ENCODE measurements around the gene CACNB1. TPM values are rescaled to one million over a fixed set of nuclear protein-coding genes. Genes with fewer than 3 reads are reported as not detected.

CACNB1 gene
- total RNA-seq (2016; rRNA removed; fragmentation: Illumina TruSeq; extraction: Trizol) = 0.60 and 0.75 TPM in 2 replicates
- total RNA-seq (2016; cell fraction: cytosol; rRNA removed; fragmentation: Illumina TruSeq; extraction: Trizol; ENCODE audit: low read depth) = 0.26 and 0.71 TPM in 2 replicates
- 0.19 and 0.84 TPM in 2 replicates for total RNA-seq (2016; cell fraction: insoluble cytoplasmic fraction; rRNA removed; fragmentation: Illumina TruSeq; extraction: Trizol)
- 0.34 and 0.48 TPM in 2 replicates for total RNA-seq (2016; cell fraction: membrane; rRNA removed; fragmentation: Illumina TruSeq; extraction: Trizol)
- 1.8 TPM in 2 replicates for total RNA-seq (2016; cell fraction: nucleus; rRNA removed; fragmentation: Illumina TruSeq; extraction: Trizol)
- 1.5 and 2.9 TPM in 2 replicates for polyA plus RNA-seq (2011; rRNA removed)
- polyA plus RNA-seq (2011; cell fraction: cytosol; rRNA removed) = 0.50 and 0.51 TPM in 2 replicates
- polyA plus RNA-seq (2011; cell fraction: nucleus; rRNA removed) = 8.4 and 12.2 TPM in 2 replicates
- polyA plus RNA-seq (2012) = 1.3 and 1.5 TPM in 2 replicates
- polyA plus RNA-seq (2016; cell fraction: cytosol; fragmentation: Illumina TruSeq; extraction: Trizol; ENCODE audit: low read depth) = 0.28 and 0.34 TPM in 2 replicates
- polyA plus RNA-seq (2016; cell fraction: insoluble cytoplasmic fraction; fragmentation: Illumina TruSeq; extraction: Trizol; ENCODE audit: low read depth) = 0.47 and 0.96 TPM in 2 replicates
- polyA plus RNA-seq (2016; cell fraction: membrane; fragmentation: Illumina TruSeq; extraction: Trizol; ENCODE audit: low read depth) = 0.38 and 0.40 TPM in 2 replicates
- polyA plus RNA-seq (2016; cell fraction: nucleus; fragmentation: Illumina TruSeq; extraction: Trizol; ENCODE audit: insufficient read depth, low read depth) = 4.7 and 7.2 TPM in 2 replicates
- polyA minus RNA-seq (2011; rRNA and poly(A)+ RNA removed; ENCODE audit: low replicate concordance) = 4.4 and 8.5 TPM in 2 replicates
- 0.40 and 1.3 TPM in 2 replicates for polyA minus RNA-seq (2011; cell fraction: cytosol; rRNA and poly(A)+ RNA removed)
- 3.0 and 5.8 TPM in 2 replicates for polyA minus RNA-seq (2011; cell fraction: nucleus; rRNA and poly(A)+ RNA removed)
- Bru-seq, nascent RNA = percentile 34 among the genes with signal in this experiment
- percentile 44 among the genes with signal in this experiment for BruChase-seq, experiment 1, labeled RNA remaining after a 6-hour chase
- percentile 40 among the genes with signal in this experiment for BruChase-seq, experiment 2, labeled RNA remaining after a 2-hour chase
- long read RNA-seq, experiment 1 = 0 reads
- long read RNA-seq, experiment 2, partial matches to known transcripts = 2 of 5 reads
- long read RNA-seq, experiment 2, other reads (novel, unspliced or antisense) = 2 of 5 reads

- no peak for FAIRE-seq
- TF ChIP-seq ZC3H13 (CRISPR knock-in tag; IDR thresholded peaks at IDR 0.05) (peak; percentile 55; the same call in 1 of the 2 replicates), ZNF572 (CRISPR knock-in tag; IDR thresholded peaks at IDR 0.05) (0 out of 2 replicates have a peak, but pooled peaks have one; percentile 51), ATF5 (CRISPR knock-in tag; IDR thresholded peaks at IDR 0.05; ENCODE audit: low read depth) (no peak), ZNF703 (CRISPR knock-in tag; IDR thresholded peaks at IDR 0.05; ENCODE audit: borderline replicate concordance) (no peak), STAG1 (CRISPR knock-in tag; IDR thresholded peaks at IDR 0.05) (no peak), ZSCAN12 (CRISPR knock-in tag; IDR thresholded peaks at IDR 0.05) (no peak), ZNF780A (CRISPR knock-in tag; IDR thresholded peaks at IDR 0.05) (0 out of 2 replicates have a peak, but pooled peaks have one; percentile 52), REPIN1 (CRISPR knock-in tag; IDR thresholded peaks at IDR 0.05; ENCODE audit: borderline replicate concordance, low read depth) (no peak), USF2 (IDR thresholded peaks at IDR 0.05; ENCODE audit: low read depth, low read length) (no peak), USF2 (CRISPR knock-in tag; IDR thresholded peaks at IDR 0.05; ENCODE audit: borderline replicate concordance) (no peak), RXRB (CRISPR knock-in tag; IDR thresholded peaks at IDR 0.05; ENCODE audit: borderline replicate concordance) (no peak), FOXO1 (CRISPR knock-in tag; IDR thresholded peaks at IDR 0.05) (no peak), CC2D1A (CRISPR knock-in tag; IDR thresholded peaks at IDR 0.05) (no peak), MTA3 (CRISPR knock-in tag; IDR thresholded peaks at IDR 0.05) (no peak), DDIT3 (CRISPR knock-in tag; IDR thresholded peaks at IDR 0.05) (no peak), PHF20 (CRISPR knock-in tag; IDR thresholded peaks at IDR 0.05) (no peak), ZFP36L2 (CRISPR knock-in tag; IDR thresholded peaks at IDR 0.05) (no peak)
These were observed at the start of gene CACNB1 for GRCh38 chr17:39197380-39198185. Gene CACNB1, minus strand, starts transcription at chr17:39197669. Its CDS starts 174 bp downstream, at chr17:39197495.

More at GRCh38 chr17:39197380-39198185, at the start of gene CACNB1:
- 3% methylated on average over 27 of the region's 55 CpGs for WGBS (ENCODE audit: low lambda C conversion rate)
- no peaks in the 10 kb centered on the region; a peak in 1 of 5 replicates for H3K27me3 ChIP-seq (ENCODE audit: control insufficient read depth in 1 of 2, insufficient read depth in 2 of 2, low read length in 2 of 2)
- H3K9ac ChIP-seq (ENCODE audit: insufficient read depth, low read depth, low read length) = peak within 1 kb of the TSS; percentile 46; the same call in 1 of the 2 replicates
- intact Hi-C loops (cut with micrococcal nuclease; ENCODE audit: unreplicated experiment) (no loop called here), in situ Hi-C loops (cut with HindIII; ENCODE audit: extremely low pct_ligation_motif_present, low pct_unique_long_range_greater_than_20kb) (no loop called here)
- no peak within 1 kb of the TSS for H2AFZ ChIP-seq (ENCODE audit: low read length)
- POLR2A ChIA-PET = interaction anchor here (0.6 kb wide), 1 partner anchor 9 kb away, joined by 4 read pairs; no protein-coding TSS in a partner anchor
- peaks cover 7 to 11% of the 10 kb centered on the region in 2 experiments for H3K36me3 ChIP-seq (replicated peaks in 1 of 2; ENCODE audit: control insufficient read depth in 1 of 2, insufficient read depth in 2 of 2, low read length in 2 of 2)
- peak within 1 kb of the TSS; percentile 89 for H3K4me2 ChIP-seq (ENCODE audit: low read depth, low read length)
- DNase-seq (ENCODE audit: low spot score) = peak; percentile 45
- peaks cover 60% of the 10 kb centered on the region for H3K4me1 ChIP-seq (ENCODE audit: insufficient read depth, low read length)
- CTCF ChIA-PET (ENCODE audit: low intra/inter-chr PET ratio, low total read pairs) = no interaction called here
- peak; percentile 61 for ATAC-seq
- H3K27ac ChIP-seq (ENCODE audit: extremely low read length, insufficient read depth, low read length) = no peak within 1 kb of the TSS
- peaks cover 23% of the 10 kb centered on the region for H3K79me2 ChIP-seq (ENCODE audit: insufficient read depth, low read length)
- H4K20me1 ChIP-seq (ENCODE audit: insufficient read depth, low read length) = peaks cover 12% of the 10 kb centered on the region
- H3K9me3 ChIP-seq (ENCODE audit: low read length) = no peaks in the 10 kb centered on the region
- H3K4me3 ChIP-seq (replicated peaks in 1 of 3; ENCODE audit: insufficient read depth in 1 of 3, low read depth in 2 of 3, low read length in 3 of 3) = peak within 1 kb of the TSS; percentile 56 to 80 (median 69)
- BruUV-seq (replicated peaks) = no TSS peak
